Left lung (tissue), 10 donors: ENCODE measurements around the gene KRTAP2-2. TPM values are rescaled to one million over a fixed set of nuclear protein-coding genes. Genes with fewer than 3 reads are reported as not detected.
"Not testable (repeated sequence)": the region's sequence is repeated elsewhere in the genome, so short reads cannot be mapped to it uniquely, and the experiment has no call there.

Experiments used
- ATAC-seq: fragments of 200-7000 bp; cut with Tn5 transposase; one replicate; pipeline ENCODE4 v1.9.1; 2020; ENCODE audit warnings: moderate library complexity
- DNase-seq, 4 donors: peaks; one replicate each; pipeline ENCODE4 v3.0.0-alpha.2; 2013 to 2020
- H3K27ac ChIP-seq, 2 donors: fragments of 200-600 bp; sonication (generic) in 1 of 2; one replicate each; pipeline versions ENCODE4 v1.5.0 to v1.8.0; 2020 to 2021
- H3K27me3 ChIP-seq, 2 donors: fragments of 200-600 bp; sonication (generic) in 1 of 2; one replicate each; pipeline versions ENCODE4 v1.5.0 to v1.8.0; 2020 to 2021
- H3K36me3 ChIP-seq, 2 donors: fragments of 200-600 bp; sonication (generic) in 1 of 2; one replicate each; pipeline versions ENCODE4 v1.5.0 to v1.8.0; 2020 to 2021
- H3K4me1 ChIP-seq, 2 donors: fragments of 200-600 bp; one replicate each; pipeline ENCODE4 v1.8.0; 2021
- H3K4me3 ChIP-seq, 2 donors: fragments of 200-600 bp; sonication (generic) in 1 of 2; one replicate each; pipeline versions ENCODE4 v1.5.0 to v1.8.0; 2020 to 2021; ENCODE audit warnings: mild to moderate bottlenecking in 1 of 2
- H3K9me3 ChIP-seq, 2 donors: fragments of 200-600 bp; sonication (generic) in 1 of 2; one replicate each; pipeline versions ENCODE4 v1.5.0 to v1.8.0; 2020 to 2021
- CTCF ChIP-seq, 2 donors: fragments of 200-600 bp; sonication (generic) in 1 of 2; IDR thresholded peaks; one replicate each; pipeline versions ENCODE4 v1.5.0 to v1.8.0; 2021; ENCODE audit warnings: antibody characterized with exemption in 2 of 2
- intact Hi-C, 2 donors: fragments of 100-400 bp; cut with DNase I; formaldehyde crosslinking; loops; one replicate each; pipeline versions ENCODE4 v1.11.2 to v1.14.2; 2022
- polyA plus RNA-seq, 6 donors: library from polyadenylated mRNA; unstranded; fragments of 120-200 nt; gene quantifications; one replicate each; pipeline ENCODE4 v1.2.1, GENCODE V29; 2013; ENCODE audit not compliant: insufficient read length in 6 of 6
- total RNA-seq, 2 donors: library from RNA; stranded (reverse); fragmentation: NEBNext Ultra II Directional; extraction: Animal tissue kit (Norgen Biotek cat#: 25700); gene quantifications; one replicate each; pipeline ENCODE4 v1.2.1, GENCODE V29; 2021
- donor health status: DM: no; HTN: yes; CAD: no.
- donor health status: DM: no; HTN: no; CAD: no.

KRTAP2-2 gene
- total and polyA plus RNA-seq, 8 donors = not detected

GRCh38 chr17:41098042-41098441, 43.0 kb upstream of the KRTAP2-2 start, which contains the start of gene KRTAP4-8:
Gene KRTAP4-8 (minus strand): TSS chr17:41098142. CDS start chr17:41098084, 58 bp downstream.
- Histone ChIP-seq H3K27ac (no peak within 1 kb of the TSS), H3K4me3 (no peak within 1 kb of the TSS), H3K27me3 (peaks cover 0 to 9% of the 10 kb centered on the region in 2 donors), H3K36me3 (no peaks in the 10 kb centered on the region), H3K4me1 (no peaks in the 10 kb centered on the region), H3K9me3 (no peaks in the 10 kb centered on the region)
- TF ChIP-seq CTCF (IDR thresholded peaks at IDR 0.05) = no peak
- DNase-seq (no peak), ATAC-seq (no peak)
- intact Hi-C loops = no loop called here

- Histone ChIP-seq H3K36me3 (no peaks in the 10 kb centered on the region), H3K27ac (no peak overlapping the region), H3K9me3 (no peaks in the 10 kb centered on the region), H3K4me3 (no peak overlapping the region), H3K27me3 (peaks cover 0 to 9% of the 10 kb centered on the region in 2 donors), H3K4me1 (no peaks in the 10 kb centered on the region)
- intact Hi-C loops = no loop called here
- DNase-seq = peak in 2 of 4 donors; percentile 2 to 28
- peak; percentile 31 for ATAC-seq
- TF ChIP-seq CTCF (IDR thresholded peaks at IDR 0.05) = no peak
Observed at GRCh38 chr17:41096055-41096454, 41.0 kb upstream of the KRTAP2-2 start.

GRCh38 chr17:41088760-41089352, 33.8 kb upstream of the KRTAP2-2 start:
- H3K36me3 ChIP-seq, DNase-seq, ATAC-seq, H3K4me1 ChIP-seq, H3K9me3 ChIP-seq, intact Hi-C loops, H3K4me3 ChIP-seq, H3K27ac ChIP-seq, H3K27me3 ChIP-seq: not testable (repeated sequence)

GRCh38 chr17:41084100-41084856, 29.2 kb upstream of the KRTAP2-2 start, which contains the start of gene KRTAP4-7:
Gene KRTAP4-7 (plus strand): TSS chr17:41084150. CDS start chr17:41084207, 57 bp downstream.
- intact Hi-C loops, H3K9me3 ChIP-seq, H3K27ac ChIP-seq, H3K4me3 ChIP-seq, H3K4me1 ChIP-seq, H3K27me3 ChIP-seq, DNase-seq, ATAC-seq, H3K36me3 ChIP-seq: not testable (repeated sequence)

- intact Hi-C loops, H3K4me1 ChIP-seq, H3K27me3 ChIP-seq, H3K36me3 ChIP-seq, H3K9me3 ChIP-seq, H3K27ac ChIP-seq, H3K4me3 ChIP-seq, DNase-seq: not testable (repeated sequence)
- peak; percentile 64 for ATAC-seq
Observed at GRCh38 chr17:41083427-41083826, 28.4 kb upstream of the KRTAP2-2 start.

GRCh38 chr17:41082626-41083025, 27.6 kb upstream of the KRTAP2-2 start:
- ATAC-seq (no peak), DNase-seq (no peak)
- Histone ChIP-seq H3K27ac (no peak overlapping the region), H3K36me3 (no peaks in the 10 kb centered on the region), H3K9me3 (no peaks in the 10 kb centered on the region), H3K4me1 (no peaks in the 10 kb centered on the region), H3K27me3 (no peaks in the 10 kb centered on the region), H3K4me3 (no peak overlapping the region)
- intact Hi-C loops = no loop called here
- TF ChIP-seq CTCF (IDR thresholded peaks at IDR 0.05) = no peak
